ENCODE results near the gene ACTC1. TPM values are rescaled to one million over a fixed set of nuclear protein-coding genes. Genes with fewer than 3 reads are reported as not detected.

The ACTC1 gene
- total and polyA plus RNA-seq, 2 experiments from 2014 or later, result 26.2 to 35.9 TPM

GRCh38 chr15:34794590-34795206 is 651 bp downstream of the ACTC1 start:
- Histone ChIP-seq H3K27me3 (ENCODE audit: insufficient read depth) (peaks cover 32% of the 10 kb centered on the region), H3K27ac (ENCODE audit: low read depth) (no peak overlapping the region), H3K36me3 (ENCODE audit: insufficient read depth) (peaks cover 9% of the 10 kb centered on the region; the same call in 1 of the 2 replicates), H3K4me2 (peak overlapping the region; percentile 93), H3F3A (replicated peaks; ENCODE audit: low read depth) (no peaks in the 10 kb centered on the region), H3K79me2 (replicated peaks; ENCODE audit: insufficient read depth) (no peaks in the 10 kb centered on the region), H3K9me2 (ENCODE audit: insufficient read depth) (no peaks in the 10 kb centered on the region), H2AFZ (peak overlapping the region; percentile 95), H3K4me3 (peak overlapping the region; percentile 73), H4K20me1 (replicated peaks; ENCODE audit: insufficient read depth) (no peaks in the 10 kb centered on the region), H3K4me1 (ENCODE audit: insufficient read depth) (no peaks in the 10 kb centered on the region; the same call in 1 of the 2 replicates)
- DNase-seq (ENCODE audit: low spot score) (peak; percentile 26), ATAC-seq (peak; percentile 29)
- Mint-ChIP-seq H3K27ac (no peak overlapping the region), H3K27me3 (ENCODE audit: insufficient read depth, low read depth, poor library complexity) (peaks cover 20% of the 10 kb centered on the region), H3K4me3 (peak overlapping the region; percentile 74), H3K36me3 (ENCODE audit: low read depth) (no peaks in the 10 kb centered on the region), H3K9me3 (no peaks in the 10 kb centered on the region), H3K4me1 (peaks cover 13% of the 10 kb centered on the region)
- TF ChIP-seq ZNF114 (CRISPR knock-in tag; IDR thresholded peaks at IDR 0.05), result no peak
- TF ChIP-seq, protein P1, sequence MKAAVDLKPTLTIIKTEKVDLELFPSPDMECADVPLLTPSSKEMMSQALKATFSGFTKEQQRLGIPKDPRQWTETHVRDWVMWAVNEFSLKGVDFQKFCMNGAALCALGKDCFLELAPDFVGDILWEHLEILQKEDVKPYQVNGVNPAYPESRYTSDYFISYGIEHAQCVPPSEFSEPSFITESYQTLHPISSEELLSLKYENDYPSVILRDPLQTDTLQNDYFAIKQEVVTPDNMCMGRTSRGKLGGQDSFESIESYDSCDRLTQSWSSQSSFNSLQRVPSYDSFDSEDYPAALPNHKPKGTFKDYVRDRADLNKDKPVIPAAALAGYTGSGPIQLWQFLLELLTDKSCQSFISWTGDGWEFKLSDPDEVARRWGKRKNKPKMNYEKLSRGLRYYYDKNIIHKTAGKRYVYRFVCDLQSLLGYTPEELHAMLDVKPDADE (IDR thresholded peaks at IDR 0.05), result no peak
- no peak for TF ChIP-seq ZNF331 (CRISPR knock-in tag; IDR thresholded peaks at IDR 0.05; ENCODE audit: low read depth)
- TF ChIP-seq POLR2AphosphoS5 (IDR thresholded peaks at IDR 0.05; ENCODE audit: low read depth), result no peak
- TF ChIP-seq STAT1 (IDR thresholded peaks at IDR 0.05; ENCODE audit: unreplicated experiment), result no peak
- TF ChIP-seq, protein P2, sequence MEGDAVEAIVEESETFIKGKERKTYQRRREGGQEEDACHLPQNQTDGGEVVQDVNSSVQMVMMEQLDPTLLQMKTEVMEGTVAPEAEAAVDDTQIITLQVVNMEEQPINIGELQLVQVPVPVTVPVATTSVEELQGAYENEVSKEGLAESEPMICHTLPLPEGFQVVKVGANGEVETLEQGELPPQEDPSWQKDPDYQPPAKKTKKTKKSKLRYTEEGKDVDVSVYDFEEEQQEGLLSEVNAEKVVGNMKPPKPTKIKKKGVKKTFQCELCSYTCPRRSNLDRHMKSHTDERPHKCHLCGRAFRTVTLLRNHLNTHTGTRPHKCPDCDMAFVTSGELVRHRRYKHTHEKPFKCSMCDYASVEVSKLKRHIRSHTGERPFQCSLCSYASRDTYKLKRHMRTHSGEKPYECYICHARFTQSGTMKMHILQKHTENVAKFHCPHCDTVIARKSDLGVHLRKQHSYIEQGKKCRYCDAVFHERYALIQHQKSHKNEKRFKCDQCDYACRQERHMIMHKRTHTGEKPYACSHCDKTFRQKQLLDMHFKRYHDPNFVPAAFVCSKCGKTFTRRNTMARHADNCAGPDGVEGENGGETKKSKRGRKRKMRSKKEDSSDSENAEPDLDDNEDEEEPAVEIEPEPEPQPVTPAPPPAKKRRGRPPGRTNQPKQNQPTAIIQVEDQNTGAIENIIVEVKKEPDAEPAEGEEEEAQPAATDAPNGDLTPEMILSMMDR (conservative IDR thresholded peaks at IDR 0.05; ENCODE audit: low read depth in 2 of 2), result no peak
- TF ChIP-seq, protein P3, sequence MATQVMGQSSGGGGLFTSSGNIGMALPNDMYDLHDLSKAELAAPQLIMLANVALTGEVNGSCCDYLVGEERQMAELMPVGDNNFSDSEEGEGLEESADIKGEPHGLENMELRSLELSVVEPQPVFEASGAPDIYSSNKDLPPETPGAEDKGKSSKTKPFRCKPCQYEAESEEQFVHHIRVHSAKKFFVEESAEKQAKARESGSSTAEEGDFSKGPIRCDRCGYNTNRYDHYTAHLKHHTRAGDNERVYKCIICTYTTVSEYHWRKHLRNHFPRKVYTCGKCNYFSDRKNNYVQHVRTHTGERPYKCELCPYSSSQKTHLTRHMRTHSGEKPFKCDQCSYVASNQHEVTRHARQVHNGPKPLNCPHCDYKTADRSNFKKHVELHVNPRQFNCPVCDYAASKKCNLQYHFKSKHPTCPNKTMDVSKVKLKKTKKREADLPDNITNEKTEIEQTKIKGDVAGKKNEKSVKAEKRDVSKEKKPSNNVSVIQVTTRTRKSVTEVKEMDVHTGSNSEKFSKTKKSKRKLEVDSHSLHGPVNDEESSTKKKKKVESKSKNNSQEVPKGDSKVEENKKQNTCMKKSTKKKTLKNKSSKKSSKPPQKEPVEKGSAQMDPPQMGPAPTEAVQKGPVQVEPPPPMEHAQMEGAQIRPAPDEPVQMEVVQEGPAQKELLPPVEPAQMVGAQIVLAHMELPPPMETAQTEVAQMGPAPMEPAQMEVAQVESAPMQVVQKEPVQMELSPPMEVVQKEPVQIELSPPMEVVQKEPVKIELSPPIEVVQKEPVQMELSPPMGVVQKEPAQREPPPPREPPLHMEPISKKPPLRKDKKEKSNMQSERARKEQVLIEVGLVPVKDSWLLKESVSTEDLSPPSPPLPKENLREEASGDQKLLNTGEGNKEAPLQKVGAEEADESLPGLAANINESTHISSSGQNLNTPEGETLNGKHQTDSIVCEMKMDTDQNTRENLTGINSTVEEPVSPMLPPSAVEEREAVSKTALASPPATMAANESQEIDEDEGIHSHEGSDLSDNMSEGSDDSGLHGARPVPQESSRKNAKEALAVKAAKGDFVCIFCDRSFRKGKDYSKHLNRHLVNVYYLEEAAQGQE (IDR thresholded peaks at IDR 0.05; ENCODE audit: unreplicated experiment), result no peak
- TF ChIP-seq CREB1 (CRISPR knock-in tag; IDR thresholded peaks at IDR 0.05; ENCODE audit: low read depth), result no peak
- TF ChIP-seq JUNB (IDR thresholded peaks at IDR 0.05; ENCODE audit: unreplicated experiment), result no peak
- TF ChIP-seq ZNF462 (CRISPR knock-in tag; IDR thresholded peaks at IDR 0.05), result no peak
- no peak for TF ChIP-seq NANOG (IDR thresholded peaks at IDR 0.05; ENCODE audit: borderline replicate concordance)
- no peak for TF ChIP-seq EZH2phosphoT487 (IDR thresholded peaks at IDR 0.05; ENCODE audit: unreplicated experiment)
- TF ChIP-seq EZH2 (IDR thresholded peaks at IDR 0.05; ENCODE audit: low read depth, unreplicated experiment), result no peak
